GM12873 (cell line): ENCODE results near the gene SLC25A34.

Experiments
- TF ChIP-seq, protein P1 (sequence below): IDR thresholded peaks from 2 replicates; pipeline ENCODE4 v1.5.1; 2012; ENCODE audit warnings: low read depth, mild to moderate bottlenecking, moderate library complexity, low read length, control low read depth; ENCODE audit not compliant: insufficient read depth; ENCODE audit errors: missing control alignments

SLC25A34 gene

DNA sequence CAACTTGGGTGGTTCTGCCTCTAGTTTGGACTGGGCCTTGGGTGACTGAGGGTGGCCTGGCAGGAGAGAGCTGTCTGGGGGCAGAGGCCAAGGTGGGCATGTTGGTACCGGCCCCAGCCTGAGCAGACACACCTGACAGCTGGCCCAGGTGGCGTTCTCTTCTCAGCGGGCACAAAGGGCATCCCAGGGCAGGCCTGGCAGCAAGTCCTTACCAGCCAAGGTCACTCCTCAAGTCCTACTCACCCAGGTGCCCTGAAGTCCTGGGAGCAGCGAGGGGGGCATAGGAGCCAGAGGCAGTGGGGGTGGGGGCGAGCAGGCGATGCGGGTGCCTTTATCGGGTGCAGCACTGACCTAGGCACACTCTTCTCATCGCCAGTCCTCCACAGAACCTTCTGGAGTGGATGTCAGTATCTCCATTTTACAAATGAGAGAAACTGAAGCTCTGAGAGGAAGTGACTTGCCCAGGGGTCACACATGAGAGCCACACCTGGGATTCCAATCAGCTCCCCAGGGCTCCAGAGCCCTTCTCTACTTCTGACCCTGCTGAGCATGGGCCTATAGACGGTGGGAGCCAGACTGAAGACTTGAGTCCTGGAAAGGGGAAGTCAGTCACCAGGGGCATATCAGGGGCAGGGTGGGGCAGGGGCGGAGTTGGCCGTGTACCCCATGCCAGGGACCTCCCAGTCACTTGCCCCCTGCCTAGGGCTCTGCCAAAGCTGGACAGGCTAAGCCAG lies 587 bp upstream of the SLC25A34 start:
- TF ChIP-seq, protein P1, sequence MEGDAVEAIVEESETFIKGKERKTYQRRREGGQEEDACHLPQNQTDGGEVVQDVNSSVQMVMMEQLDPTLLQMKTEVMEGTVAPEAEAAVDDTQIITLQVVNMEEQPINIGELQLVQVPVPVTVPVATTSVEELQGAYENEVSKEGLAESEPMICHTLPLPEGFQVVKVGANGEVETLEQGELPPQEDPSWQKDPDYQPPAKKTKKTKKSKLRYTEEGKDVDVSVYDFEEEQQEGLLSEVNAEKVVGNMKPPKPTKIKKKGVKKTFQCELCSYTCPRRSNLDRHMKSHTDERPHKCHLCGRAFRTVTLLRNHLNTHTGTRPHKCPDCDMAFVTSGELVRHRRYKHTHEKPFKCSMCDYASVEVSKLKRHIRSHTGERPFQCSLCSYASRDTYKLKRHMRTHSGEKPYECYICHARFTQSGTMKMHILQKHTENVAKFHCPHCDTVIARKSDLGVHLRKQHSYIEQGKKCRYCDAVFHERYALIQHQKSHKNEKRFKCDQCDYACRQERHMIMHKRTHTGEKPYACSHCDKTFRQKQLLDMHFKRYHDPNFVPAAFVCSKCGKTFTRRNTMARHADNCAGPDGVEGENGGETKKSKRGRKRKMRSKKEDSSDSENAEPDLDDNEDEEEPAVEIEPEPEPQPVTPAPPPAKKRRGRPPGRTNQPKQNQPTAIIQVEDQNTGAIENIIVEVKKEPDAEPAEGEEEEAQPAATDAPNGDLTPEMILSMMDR = no peak

GRCh38 chr1:15736892-15737261 lies 819 bp downstream of the SLC25A34 start:
- TF ChIP-seq, protein P1 = no peak

DNA sequence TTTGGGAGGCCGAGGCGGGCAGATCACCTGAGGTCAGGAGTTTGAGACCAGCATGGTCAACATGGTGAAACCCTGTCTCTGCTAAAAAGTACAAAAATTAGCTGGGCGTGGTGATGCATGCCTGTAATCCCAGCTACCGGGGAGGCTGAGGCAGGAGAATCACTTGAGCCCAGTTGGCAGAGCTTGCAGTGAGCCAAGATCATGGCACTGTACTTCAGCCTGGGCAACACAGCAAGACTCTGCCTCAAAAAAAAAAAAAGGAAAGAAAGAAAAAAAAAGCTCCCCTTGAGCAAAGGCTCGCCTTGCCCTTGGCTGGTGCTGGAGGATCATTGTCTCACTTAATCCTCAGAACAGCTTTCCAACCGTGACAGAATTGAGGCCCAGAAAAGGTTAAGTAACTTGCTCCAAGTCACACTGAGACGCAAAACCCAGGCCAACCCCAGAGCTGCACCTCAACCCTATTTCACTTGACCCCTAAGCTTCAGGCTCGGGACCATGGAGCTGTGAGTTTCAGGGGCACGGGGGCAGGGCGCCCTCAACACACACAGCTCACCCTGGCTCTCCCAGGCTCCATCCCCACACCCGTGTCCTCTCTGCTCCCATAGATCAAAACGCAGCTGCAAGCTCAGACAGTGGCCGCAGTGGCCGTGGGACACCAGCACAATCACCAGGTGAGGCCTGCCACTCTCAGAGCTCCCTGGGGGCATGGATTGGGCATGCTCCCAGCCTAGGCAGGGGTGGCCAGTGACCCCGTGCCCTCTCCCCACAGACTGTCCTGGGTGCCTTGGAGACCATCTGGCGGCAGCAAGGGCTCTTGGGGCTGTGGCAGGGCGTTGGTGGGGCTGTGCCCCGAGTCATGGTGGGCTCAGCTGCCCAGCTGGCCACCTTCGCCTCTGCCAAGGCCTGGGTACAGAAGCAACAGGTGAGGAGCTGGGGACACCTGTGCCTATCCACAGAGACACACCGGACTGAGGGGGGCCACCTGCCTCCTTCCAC lies 1.6 kb downstream of the SLC25A34 start:
- TF ChIP-seq, protein P1 = no peak

- TF ChIP-seq, protein P1 = no peak
These were observed 2.5 kb downstream of the SLC25A34 start for GRCh38 chr1:15738416-15739113.

- TF ChIP-seq, protein P1 = no peak
These were observed 3.2 kb downstream of the SLC25A34 start for GRCh38 chr1:15739259-15739658.

DNA sequence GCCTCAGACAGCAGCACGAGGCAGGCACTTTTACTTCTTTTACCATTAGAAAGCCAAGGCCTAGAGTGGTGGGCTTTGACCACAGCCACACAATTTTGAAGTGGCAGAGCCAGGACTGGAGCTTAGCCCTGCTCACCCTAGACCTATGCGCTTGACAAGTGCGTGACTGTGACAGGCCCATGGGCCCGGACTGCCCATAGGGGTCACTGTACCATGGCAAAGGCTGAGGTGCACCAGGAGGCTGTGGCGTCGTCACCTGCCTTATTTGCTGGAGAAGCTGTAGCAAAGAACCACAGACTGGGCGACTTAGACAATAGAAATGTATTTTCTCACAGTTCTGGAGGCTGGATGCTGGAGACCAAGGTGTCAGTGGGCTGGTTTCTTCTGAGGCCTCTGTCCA lies 3.7 kb downstream of the SLC25A34 start:
- TF ChIP-seq, protein P1 = peak; percentile 21
